H1 (cell line): Measurements from ENCODE around the gene CKAP4. TPM values are rescaled to one million over a fixed set of nuclear protein-coding genes. Genes with fewer than 3 reads are reported as not detected.

Experiments
- CBX8 ChIP-seq: fragments of 300-800, 300-1000 bp; sonication (generic); IDR thresholded peaks from 2 replicates; pipeline ENCODE4 v1.7.1; 2016; ENCODE audit warnings: low read depth, low read length, borderline replicate concordance
- TBP ChIP-seq: IDR thresholded peaks from 2 replicates; pipeline ENCODE4 v1.6.1; 2011; ENCODE audit warnings: low read depth, low read length, improper control_type of control experiment
- TCF12 ChIP-seq: IDR thresholded peaks from 2 replicates; pipeline ENCODE4 v1.6.1; 2011; ENCODE audit warnings: low read depth, mild to moderate bottlenecking, low read length
- polyA plus RNA-seq, 7 experiments: library from polyadenylated mRNA; depleted of rRNA in 3 of 7; stranded (reverse) in 5 of 7; unstranded in 2 of 7; fragments of >200 nt in 5 of 7; fragments of 200-250 nt in 2 of 7; gene quantifications; 1 replicate in 5 of 7; 2 replicates in 1 of 7; 4 replicates in 1 of 7; pipeline versions ENCODE4 v1.2.1 to v1.2.3, GENCODE V29; 2011 to 2013; ENCODE audit warnings: missing spikeins in 2 of 7, mixed read lengths in 2 of 7
- total RNA-seq: library from RNA; stranded (reverse); fragmentation: NEBNext Ultra II Directional; extraction: Animal tissue kit (Norgen Biotek cat#: 25700); gene quantifications from 2 replicates; pipeline ENCODE4 v1.2.1, GENCODE V29; 2021

The CKAP4 gene
- total and polyA plus RNA-seq, 2 of the 8 experiments (the other 6 are each of a cell fraction or from before 2014, with no cell fraction given): 35.8 to 80.7 TPM

DNA sequence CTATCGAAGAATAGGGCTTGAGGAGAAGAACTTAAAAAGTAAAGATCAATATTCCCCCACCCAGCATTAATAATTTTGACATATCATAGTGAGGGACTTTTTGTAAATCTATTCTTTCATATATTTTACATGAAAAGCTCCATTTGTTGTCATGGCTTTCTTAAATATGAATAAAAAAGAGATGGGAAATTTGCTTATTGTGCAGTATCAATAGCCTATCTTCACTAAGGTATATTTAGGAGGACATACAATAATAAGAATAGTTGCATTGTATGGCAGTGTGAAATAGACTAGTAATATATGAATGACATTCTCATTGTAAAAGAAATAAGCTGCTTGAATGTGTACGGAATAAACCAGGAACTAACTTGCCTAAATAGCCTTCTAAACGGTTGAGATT is 49.3 kb upstream of the CKAP4 start (continued):
- no peak for TF ChIP-seq CBX8
- TF ChIP-seq TCF12: no peak
- TF ChIP-seq TBP: no peak
